Spinal cord (tissue), 10 donors: ENCODE data around the gene TGOLN2. TPM values are rescaled to one million over a fixed set of nuclear protein-coding genes. Genes with fewer than 3 reads are reported as not detected.
A peak's percentile ranks its signal among the peaks of the same experiment; 100 is the strongest.
"Not testable (repeated sequence)": the region's sequence is repeated elsewhere in the genome, so short reads cannot be mapped to it uniquely, and the experiment has no call there.

ENCODE experiments used
- DNase-seq, 6 donors: peaks; one replicate each; pipeline versions ENCODE4 v3.0.0 to v3.0.0-alpha.2; 2013 to 2015; ENCODE audit warnings: low spot score in 6 of 6, low read depth in 4 of 6
- H3K27ac ChIP-seq: one replicate; pipeline ENCODE4 v1.5.1; 2013; ENCODE audit warnings: low read depth, low read length, control low read depth
- H3K27me3 ChIP-seq: one replicate; pipeline ENCODE4 v1.6.1; 2013; ENCODE audit warnings: low read length; ENCODE audit not compliant: control insufficient read depth, insufficient read depth
- H3K36me3 ChIP-seq: one replicate; pipeline ENCODE4 v1.6.1; 2013; ENCODE audit warnings: low read length; ENCODE audit not compliant: control insufficient read depth, insufficient read depth
- H3K4me1 ChIP-seq: one replicate; pipeline ENCODE4 v1.6.1; 2013; ENCODE audit warnings: low read length; ENCODE audit not compliant: control insufficient read depth, insufficient read depth
- H3K4me3 ChIP-seq: one replicate; pipeline ENCODE4 v1.5.1; 2013; ENCODE audit warnings: low read depth, low read length, control low read depth
- H3K9me3 ChIP-seq: one replicate; pipeline ENCODE4 v1.6.1; 2013; ENCODE audit warnings: low read length; ENCODE audit not compliant: control insufficient read depth, insufficient read depth
- WGBS: methylation state at CpG from one replicate; pipeline ENCODE4 v1.1.5; 2013; ENCODE audit warnings: missing lambda C conversion rate; ENCODE audit not compliant: insufficient coverage; 5-methylcytosine and 5-hydroxymethylcytosine counted together
- long read RNA-seq, 4 donors: transcript quantifications; one replicate each; lab custom pipeline, GENCODE V29; 2026
- polyA plus RNA-seq, 2 donors: library from polyadenylated mRNA; unstranded; fragments of 120-200 nt; gene quantifications; one replicate each; pipeline ENCODE4 v1.2.1, GENCODE V29; 2013; ENCODE audit not compliant: insufficient read length in 2 of 2
- total RNA-seq, 2 donors: library from RNA; depleted of rRNA in 1 of 2; stranded (reverse); fragments of 120-200 nt in 1 of 2; fragments of >200 nt in 1 of 2; gene quantifications; one replicate each; pipeline versions ENCODE4 v1.2.3 to v1.2.4, GENCODE V29; 2013 to 2014
- donor health status: healthy.

The TGOLN2 gene
- total RNA-seq (10 to 100 TPM; 45.5 to 63.7 TPM), polyA plus RNA-seq (10 to 100 TPM; 64.3 to 69.8 TPM)
- long read RNA-seq, donor 1, full-length matches to known transcripts: 10 of 16 reads
- long read RNA-seq, donor 1, partial matches to known transcripts: 6 of 16 reads
- long read RNA-seq, donor 1, other reads (novel, unspliced or antisense): 0 of 16 reads
- long read RNA-seq, donor 2, partial matches to known transcripts: 14 of 14 reads
- long read RNA-seq, donor 2, other reads (novel, unspliced or antisense): 0 of 14 reads
- long read RNA-seq, donor 3, full-length matches to known transcripts: 1 of 14 reads
- long read RNA-seq, donor 3, partial matches to known transcripts: 13 of 14 reads
- long read RNA-seq, donor 3, other reads (novel, unspliced or antisense): 0 of 14 reads
- long read RNA-seq, donor 4, full-length matches to known transcripts: 10 of 18 reads
- long read RNA-seq, donor 4, partial matches to known transcripts: 8 of 18 reads
- long read RNA-seq, donor 4, other reads (novel, unspliced or antisense): 0 of 18 reads

- H3K4me1 ChIP-seq: peaks cover 22% of the 10 kb centered on the region
- DNase-seq: peak; percentile 85 to 98 (median 90)
- H3K9me3 ChIP-seq: no peaks in the 10 kb centered on the region
- H3K27ac ChIP-seq: peak within 1 kb of the TSS; percentile 97
- no peaks in the 10 kb centered on the region for H3K27me3 ChIP-seq
- WGBS: under 1% methylated on average over 55 of the region's 57 CpGs
- H3K4me3 ChIP-seq: peak within 1 kb of the TSS; percentile 91
- H3K36me3 ChIP-seq: peaks cover 18% of the 10 kb centered on the region
Observed at GRCh38 chr2:85327822-85328617, at the start of gene TGOLN2. TSS of gene TGOLN2 (minus strand) at chr2:85327989. CDS start at chr2:85327962, 27 bp downstream.

- Histone ChIP-seq H3K36me3 (peaks cover 32% of the 10 kb centered on the region), H3K27me3 (no peaks in the 10 kb centered on the region), H3K9me3 (no peaks in the 10 kb centered on the region), H3K4me1 (no peaks in the 10 kb centered on the region), H3K27ac (no peak overlapping the region), H3K4me3 (no peak overlapping the region)
- WGBS: 92% methylated on average over 11 of the region's 11 CpGs
- no peak for DNase-seq
Observed at GRCh38 chr2:85377083-85377482, 49.3 kb upstream of the TGOLN2 start.

- H3K27ac ChIP-seq: no peak overlapping the region
- no peaks in the 10 kb centered on the region for H3K27me3 ChIP-seq
- DNase-seq: no peak
- WGBS: 93% methylated on average over 4 of the region's 5 CpGs
- peaks cover 31% of the 10 kb centered on the region for H3K36me3 ChIP-seq
- no peak overlapping the region for H3K4me3 ChIP-seq
- H3K4me1 ChIP-seq: no peaks in the 10 kb centered on the region
- H3K9me3 ChIP-seq: no peaks in the 10 kb centered on the region
Observed at GRCh38 chr2:85376291-85377065, 48.7 kb upstream of the TGOLN2 start.

GRCh38 chr2:85371045-85371444 is 43.3 kb upstream of the TGOLN2 start:
- H3K4me3 ChIP-seq: no peak overlapping the region
- H3K9me3 ChIP-seq: no peaks in the 10 kb centered on the region
- H3K4me1 ChIP-seq: no peaks in the 10 kb centered on the region
- WGBS: 97% methylated on average over 11 of the region's 11 CpGs
- H3K27me3 ChIP-seq: no peaks in the 10 kb centered on the region
- DNase-seq: no peak
- peaks cover 25% of the 10 kb centered on the region for H3K36me3 ChIP-seq
- H3K27ac ChIP-seq: no peak overlapping the region

GRCh38 chr2:85369500-85369899 is 41.7 kb upstream of the TGOLN2 start:
- Histone ChIP-seq H3K27me3 (no peaks in the 10 kb centered on the region), H3K4me1 (no peaks in the 10 kb centered on the region), H3K9me3 (no peaks in the 10 kb centered on the region), H3K36me3 (peaks cover 27% of the 10 kb centered on the region), H3K27ac (no peak overlapping the region), H3K4me3 (no peak overlapping the region)
- 58% methylated on average over 2 of the region's 5 CpGs for WGBS
- no peak for DNase-seq

GRCh38 chr2:85368921-85369320 is 41.1 kb upstream of the TGOLN2 start:
- no peak for DNase-seq
- no peaks in the 10 kb centered on the region for H3K9me3 ChIP-seq
- no peak overlapping the region for H3K4me3 ChIP-seq
- H3K27ac ChIP-seq: no peak overlapping the region
- H3K4me1 ChIP-seq: no peaks in the 10 kb centered on the region
- peaks cover 30% of the 10 kb centered on the region for H3K36me3 ChIP-seq
- no peaks in the 10 kb centered on the region for H3K27me3 ChIP-seq

GRCh38 chr2:85367180-85367579 is 39.4 kb upstream of the TGOLN2 start:
- whole genome bisulfite sequencing: 84% methylated on average over 3 of the region's 5 CpGs
- Histone ChIP-seq H3K27ac (no peak overlapping the region), H3K4me1 (no peaks in the 10 kb centered on the region), H3K27me3 (no peaks in the 10 kb centered on the region), H3K4me3 (no peak overlapping the region), H3K36me3 (peaks cover 29% of the 10 kb centered on the region), H3K9me3 (no peaks in the 10 kb centered on the region)
- DNase-seq: no peak

- H3K4me3 ChIP-seq, H3K4me1 ChIP-seq, H3K27me3 ChIP-seq, DNase-seq, H3K27ac ChIP-seq, H3K9me3 ChIP-seq: not testable (repeated sequence)
- 100% methylated on average over 1 of the region's 5 CpGs for WGBS
- H3K36me3 ChIP-seq: peaks cover 24% of the 10 kb centered on the region
Observed at GRCh38 chr2:85362653-85363387, 35.0 kb upstream of the TGOLN2 start.

GRCh38 chr2:85357736-85358135 is 29.9 kb upstream of the TGOLN2 start:
- 100% methylated on average over 1 of the region's 3 CpGs for WGBS
- no peaks in the 10 kb centered on the region for H3K9me3 ChIP-seq
- H3K4me1 ChIP-seq: peaks cover 20% of the 10 kb centered on the region
- no peak overlapping the region for H3K27ac ChIP-seq
- peaks cover 12% of the 10 kb centered on the region for H3K36me3 ChIP-seq
- no peak for DNase-seq
- no peak overlapping the region for H3K4me3 ChIP-seq
- H3K27me3 ChIP-seq: no peaks in the 10 kb centered on the region
